ENCODE measurements around the gene MDN1.

The MDN1 gene

DNA sequence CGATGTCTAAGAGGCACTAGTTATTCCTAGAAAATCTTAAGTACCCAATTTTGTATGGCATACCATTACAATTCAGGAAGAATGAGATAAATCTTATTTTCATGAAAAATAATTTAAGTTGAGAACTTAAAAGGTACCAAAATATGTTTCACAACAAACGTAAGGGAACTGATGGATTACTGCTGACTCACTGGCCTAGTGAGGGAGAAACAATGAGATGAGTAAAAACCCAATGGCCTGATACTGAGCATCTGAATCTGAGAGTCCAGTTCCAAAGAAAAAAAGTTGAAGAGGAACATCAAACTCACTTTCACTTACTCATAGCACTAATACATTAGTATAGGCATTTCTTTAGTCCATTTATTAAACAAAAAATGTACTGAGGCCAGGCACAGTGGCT is 56.0 kb downstream of the MDN1 start:
- Histone ChIP-seq H4K12ac (ENCODE audit: low read depth, low read length) (no peak overlapping the region), H3K4ac (ENCODE audit: low read depth, low read length) (no peak overlapping the region), H3K9ac (ENCODE audit: low read length) (no peak overlapping the region), H3K9me3 (ENCODE audit: insufficient read depth, low read depth, low read length) (no peaks in the 10 kb centered on the region), H3K4me2 (ENCODE audit: low read length) (no peak overlapping the region), H3K4me3 (ENCODE audit: low read depth, low read length) (no peak overlapping the region), H3K4me1 (ENCODE audit: control insufficient read depth in 1 of 2, insufficient read depth in 2 of 2, low read length in 2 of 2) (no peaks in the 10 kb centered on the region), H3K27ac (ENCODE audit: low read depth, low read length) (no peak overlapping the region), H3K79me2 (ENCODE audit: control insufficient read depth, insufficient read depth, low read length, poor library complexity) (no peaks in the 10 kb centered on the region), H3K27me3 (ENCODE audit: insufficient read depth, low read length) (no peaks in the 10 kb centered on the region), H2BK12ac (ENCODE audit: low read length) (no peak overlapping the region), H2BK120ac (ENCODE audit: insufficient read depth, low read length, poor library complexity) (no peak overlapping the region), H4K91ac (ENCODE audit: low read depth, low read length) (no peak overlapping the region), H3K79me1 (ENCODE audit: low read length) (no peaks in the 10 kb centered on the region), H2AFZ (ENCODE audit: insufficient read depth, low read length, poor library complexity) (no peak overlapping the region), H2BK5ac (ENCODE audit: low read depth, low read length, poor library complexity) (no peak overlapping the region), H2AK5ac (ENCODE audit: low read length) (no peak overlapping the region), H4K8ac (ENCODE audit: low read depth, low read length) (no peak overlapping the region), H3K36me3 (ENCODE audit: control insufficient read depth in 1 of 2, insufficient read depth in 2 of 2, low read length in 2 of 2) (peaks cover 8 to 9% of the 10 kb centered on the region in 2 experiments), H3K14ac (ENCODE audit: low read length) (no peak overlapping the region), H3K18ac (ENCODE audit: low read length) (no peak overlapping the region), H3K23ac (ENCODE audit: low read length) (no peak overlapping the region)
- no CpG with 5 or more reads among the region's 2 CpGs for WGBS (ENCODE audit: extremely low coverage, insufficient coverage, insufficient read length)
- DNase-seq = no peak

DNA sequence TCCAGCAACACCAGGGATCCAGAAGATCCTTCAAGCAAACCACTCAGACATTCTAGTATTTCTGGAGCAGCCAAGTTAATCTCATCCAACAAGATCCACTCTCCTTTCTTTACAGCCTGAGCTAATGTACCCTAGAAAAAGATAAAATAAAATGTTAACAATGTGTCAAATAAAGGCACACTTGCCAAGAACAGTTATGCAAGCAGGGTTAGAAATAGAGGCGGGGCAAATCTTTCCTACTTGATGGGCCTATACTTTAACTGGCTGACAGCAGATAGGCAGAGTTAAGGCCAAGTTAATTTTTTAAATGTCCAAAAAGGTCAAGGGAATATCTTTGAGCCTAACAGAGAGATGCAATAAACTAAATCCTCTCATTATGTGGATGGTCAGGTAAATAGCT is 60.8 kb downstream of the MDN1 start:
- no CpG with 5 or more reads among the region's 1 CpG for WGBS (ENCODE audit: extremely low coverage, insufficient coverage, insufficient read length)
- H3K23ac ChIP-seq (ENCODE audit: low read length) = no peak overlapping the region
- no peak overlapping the region for H3K27ac ChIP-seq (ENCODE audit: low read depth, low read length)
- no peak overlapping the region for H3K9ac ChIP-seq (ENCODE audit: low read length)
- no peak overlapping the region for H4K91ac ChIP-seq (ENCODE audit: low read depth, low read length)
- H2AFZ ChIP-seq (ENCODE audit: insufficient read depth, low read length, poor library complexity) = no peak overlapping the region
- no peak overlapping the region for H4K8ac ChIP-seq (ENCODE audit: low read depth, low read length)
- H3K4me1 ChIP-seq (ENCODE audit: control insufficient read depth in 1 of 2, insufficient read depth in 2 of 2, low read length in 2 of 2) = no peaks in the 10 kb centered on the region
- no peaks in the 10 kb centered on the region for H3K27me3 ChIP-seq (ENCODE audit: insufficient read depth, low read length)
- no peaks in the 10 kb centered on the region for H3K9me3 ChIP-seq (ENCODE audit: insufficient read depth, low read depth, low read length)
- no peak overlapping the region for H2AK5ac ChIP-seq (ENCODE audit: low read length)
- no peak overlapping the region for H3K18ac ChIP-seq (ENCODE audit: low read length)
- no peak overlapping the region for H2BK5ac ChIP-seq (ENCODE audit: low read depth, low read length, poor library complexity)
- no peak overlapping the region for H3K4me2 ChIP-seq (ENCODE audit: low read length)
- no peak overlapping the region for H3K4ac ChIP-seq (ENCODE audit: low read depth, low read length)
- H3K36me3 ChIP-seq (ENCODE audit: control insufficient read depth in 1 of 2, insufficient read depth in 2 of 2, low read length in 2 of 2) = peaks cover 8 to 11% of the 10 kb centered on the region in 2 experiments
- DNase-seq = no peak
- H4K12ac ChIP-seq (ENCODE audit: low read depth, low read length) = no peak overlapping the region
- no peak overlapping the region for H3K4me3 ChIP-seq (ENCODE audit: low read depth, low read length)
- no peak overlapping the region for H3K14ac ChIP-seq (ENCODE audit: low read length)
- no peak overlapping the region for H2BK120ac ChIP-seq (ENCODE audit: insufficient read depth, low read length, poor library complexity)
- H2BK12ac ChIP-seq (ENCODE audit: low read length) = no peak overlapping the region
- no peaks in the 10 kb centered on the region for H3K79me1 ChIP-seq (ENCODE audit: low read length)
- no peaks in the 10 kb centered on the region for H3K79me2 ChIP-seq (ENCODE audit: control insufficient read depth, insufficient read depth, low read length, poor library complexity)

DNA sequence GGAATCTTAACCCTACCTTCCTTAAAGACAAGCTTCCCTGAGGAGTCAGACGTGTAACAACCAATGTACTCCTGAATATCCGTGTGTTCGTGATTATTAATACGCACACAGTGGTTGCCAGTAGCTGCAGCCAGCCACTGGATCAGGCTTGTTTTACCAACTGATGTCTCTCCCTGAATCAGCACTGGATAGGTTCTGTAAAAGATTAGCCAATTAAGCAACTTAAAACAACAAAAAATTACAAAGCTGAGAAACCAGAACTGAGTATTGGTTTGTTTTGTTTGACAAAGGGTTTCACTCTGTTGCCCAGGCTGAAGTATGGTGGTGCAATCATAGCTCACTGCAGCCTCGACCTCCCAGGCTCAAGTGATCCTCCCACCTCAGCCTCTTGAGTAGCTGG is 69.3 kb downstream of the MDN1 start:
- no peak overlapping the region for H4K12ac ChIP-seq (ENCODE audit: low read depth, low read length)
- no peak overlapping the region for H3K4me2 ChIP-seq (ENCODE audit: low read length)
- no peaks in the 10 kb centered on the region for H3K79me2 ChIP-seq (ENCODE audit: control insufficient read depth, insufficient read depth, low read length, poor library complexity)
- H3K4me1 ChIP-seq (ENCODE audit: control insufficient read depth in 1 of 2, insufficient read depth in 2 of 2, low read length in 2 of 2) = no peaks in the 10 kb centered on the region
- H2BK5ac ChIP-seq (ENCODE audit: low read depth, low read length, poor library complexity) = no peak overlapping the region
- no peak overlapping the region for H3K18ac ChIP-seq (ENCODE audit: low read length)
- H3K4ac ChIP-seq (ENCODE audit: low read depth, low read length) = no peak overlapping the region
- no peak overlapping the region for H3K27ac ChIP-seq (ENCODE audit: low read depth, low read length)
- H3K27me3 ChIP-seq (ENCODE audit: insufficient read depth, low read length) = no peaks in the 10 kb centered on the region
- H3K36me3 ChIP-seq (ENCODE audit: control insufficient read depth in 1 of 2, insufficient read depth in 2 of 2, low read length in 2 of 2) = peaks cover 14 to 18% of the 10 kb centered on the region in 2 experiments
- H3K79me1 ChIP-seq (ENCODE audit: low read length) = no peaks in the 10 kb centered on the region
- H3K14ac ChIP-seq (ENCODE audit: low read length) = no peak overlapping the region
- no peak overlapping the region for H4K91ac ChIP-seq (ENCODE audit: low read depth, low read length)
- H2BK12ac ChIP-seq (ENCODE audit: low read length) = no peak overlapping the region
- no peak overlapping the region for H2AFZ ChIP-seq (ENCODE audit: insufficient read depth, low read length, poor library complexity)
- no peak overlapping the region for H3K4me3 ChIP-seq (ENCODE audit: low read depth, low read length)
- no CpG with 5 or more reads among the region's 5 CpGs for WGBS (ENCODE audit: extremely low coverage, insufficient coverage, insufficient read length)
- H4K8ac ChIP-seq (ENCODE audit: low read depth, low read length) = no peak overlapping the region
- no peak for DNase-seq
- H2BK120ac ChIP-seq (ENCODE audit: insufficient read depth, low read length, poor library complexity) = no peak overlapping the region
- no peak overlapping the region for H3K23ac ChIP-seq (ENCODE audit: low read length)
- H3K9ac ChIP-seq (ENCODE audit: low read length) = no peak overlapping the region
- H2AK5ac ChIP-seq (ENCODE audit: low read length) = no peak overlapping the region
- H3K9me3 ChIP-seq (ENCODE audit: insufficient read depth, low read depth, low read length) = no peaks in the 10 kb centered on the region

DNA sequence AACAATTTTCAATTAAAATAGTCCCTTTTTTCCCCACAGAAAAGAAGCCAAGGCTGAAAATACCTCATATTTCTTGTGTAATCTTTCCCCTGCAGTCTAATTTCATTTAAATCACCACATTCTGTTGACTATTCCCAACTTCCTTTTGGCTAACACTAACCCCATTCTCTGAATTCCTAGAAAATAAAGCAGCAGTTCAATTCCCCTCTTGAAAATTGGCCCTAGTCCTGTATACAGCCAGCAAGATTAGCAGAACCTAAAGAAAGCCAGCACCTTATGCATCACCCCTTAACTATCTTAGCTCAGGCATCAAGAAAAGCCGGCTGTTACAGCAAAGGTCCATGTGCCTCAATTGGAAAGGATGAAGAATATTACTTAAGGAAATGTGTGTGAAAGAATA is 69.7 kb downstream of the MDN1 start:
- Histone ChIP-seq H3K36me3 (ENCODE audit: control insufficient read depth in 1 of 2, insufficient read depth in 2 of 2, low read length in 2 of 2) (peaks cover 14 to 18% of the 10 kb centered on the region in 2 experiments), H3K79me2 (ENCODE audit: control insufficient read depth, insufficient read depth, low read length, poor library complexity) (no peaks in the 10 kb centered on the region), H3K9me3 (ENCODE audit: insufficient read depth, low read depth, low read length) (no peaks in the 10 kb centered on the region), H2BK5ac (ENCODE audit: low read depth, low read length, poor library complexity) (no peak overlapping the region), H3K4me3 (ENCODE audit: low read depth, low read length) (no peak overlapping the region), H2AFZ (ENCODE audit: insufficient read depth, low read length, poor library complexity) (no peak overlapping the region), H3K14ac (ENCODE audit: low read length) (no peak overlapping the region), H3K79me1 (ENCODE audit: low read length) (no peaks in the 10 kb centered on the region), H4K8ac (ENCODE audit: low read depth, low read length) (no peak overlapping the region), H3K9ac (ENCODE audit: low read length) (no peak overlapping the region), H2AK5ac (ENCODE audit: low read length) (no peak overlapping the region), H3K18ac (ENCODE audit: low read length) (no peak overlapping the region), H2BK12ac (ENCODE audit: low read length) (no peak overlapping the region), H3K4me1 (ENCODE audit: control insufficient read depth in 1 of 2, insufficient read depth in 2 of 2, low read length in 2 of 2) (no peaks in the 10 kb centered on the region), H4K91ac (ENCODE audit: low read depth, low read length) (no peak overlapping the region), H4K12ac (ENCODE audit: low read depth, low read length) (no peak overlapping the region), H3K4me2 (ENCODE audit: low read length) (no peak overlapping the region), H2BK120ac (ENCODE audit: insufficient read depth, low read length, poor library complexity) (no peak overlapping the region), H3K4ac (ENCODE audit: low read depth, low read length) (no peak overlapping the region), H3K27ac (ENCODE audit: low read depth, low read length) (no peak overlapping the region), H3K27me3 (ENCODE audit: insufficient read depth, low read length) (no peaks in the 10 kb centered on the region), H3K23ac (ENCODE audit: low read length) (no peak overlapping the region)
- DNase-seq = peak; percentile 14 to 61
- WGBS (ENCODE audit: extremely low coverage, insufficient coverage, insufficient read length) = no CpG with 5 or more reads among the region's 1 CpG

Data from trophoblast cell (in vitro differentiated cells and primary cell).